Occipital lobe (tissue), 2 donors: Measurements from ENCODE around the gene ITM2B. TPM values are rescaled to one million over a fixed set of nuclear protein-coding genes. Genes with fewer than 3 reads are reported as not detected.

Experiments
- DNase-seq: peaks from one replicate; lab custom pipeline; 2025; lab: John Stamatoyannopoulos, UW
- total RNA-seq: library from RNA; depleted of rRNA; stranded (reverse); fragments of >200 nt; gene quantifications from one replicate; pipeline ENCODE4 v1.2.3, GENCODE V29; 2014

The ITM2B gene
- total RNA-seq, 1 donor from 2014 or later = 135 TPM

- no peak for DNase-seq
These were observed 71.3 kb downstream of the ITM2B start for GRCh38 chr13:48304143-48304876.

DNA sequence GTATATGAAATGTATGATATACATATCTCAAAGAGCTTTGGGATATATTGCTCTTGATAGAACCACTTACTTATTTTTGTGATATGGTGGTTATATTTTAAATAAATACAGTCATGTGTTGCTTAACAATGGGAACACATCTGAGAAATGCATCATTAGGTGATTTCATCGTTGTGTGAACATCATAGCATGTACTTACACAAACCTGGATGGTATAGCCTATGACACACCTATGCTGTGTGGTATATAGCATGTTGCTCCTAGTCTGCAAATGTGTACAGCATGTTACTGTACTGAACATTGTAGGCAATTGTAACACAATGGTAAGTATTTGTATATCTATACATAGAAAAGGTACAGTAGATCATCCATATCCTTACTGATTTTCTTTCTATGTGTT lies 78.2 kb downstream of the ITM2B start:
- no peak for DNase-seq

DNA sequence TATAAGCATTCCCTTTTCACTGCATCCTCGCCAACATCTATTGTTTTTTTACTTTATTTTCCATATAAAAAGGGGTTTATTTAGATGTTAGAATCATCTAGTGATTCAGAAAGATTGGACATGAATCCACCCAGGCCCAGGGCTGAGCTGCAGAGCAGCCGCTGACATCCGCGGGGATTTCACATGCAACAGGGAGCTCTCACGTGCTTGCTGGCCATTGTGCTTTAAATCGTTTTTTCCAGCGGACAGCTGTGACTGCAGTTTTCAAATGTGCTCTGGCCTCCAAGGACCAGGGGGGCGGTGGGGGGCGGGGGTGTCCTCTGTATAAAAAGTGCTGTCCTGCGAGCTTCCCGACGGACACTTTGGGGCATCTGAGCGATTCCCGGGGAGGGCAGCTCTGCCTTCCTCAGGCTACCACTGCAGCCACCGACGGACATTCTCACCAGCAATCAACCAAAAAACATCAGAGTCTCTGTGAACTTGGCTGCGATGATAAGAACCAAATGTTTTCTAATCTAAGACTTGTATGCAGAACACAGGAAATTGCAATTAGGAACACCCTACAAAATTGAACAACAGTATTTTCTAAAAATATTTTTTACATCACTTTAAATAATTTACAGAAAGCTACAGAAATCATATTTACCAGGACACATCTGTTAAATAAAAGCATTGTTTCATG lies 83.1 kb downstream of the ITM2B start:
- DNase-seq = no peak

DNA sequence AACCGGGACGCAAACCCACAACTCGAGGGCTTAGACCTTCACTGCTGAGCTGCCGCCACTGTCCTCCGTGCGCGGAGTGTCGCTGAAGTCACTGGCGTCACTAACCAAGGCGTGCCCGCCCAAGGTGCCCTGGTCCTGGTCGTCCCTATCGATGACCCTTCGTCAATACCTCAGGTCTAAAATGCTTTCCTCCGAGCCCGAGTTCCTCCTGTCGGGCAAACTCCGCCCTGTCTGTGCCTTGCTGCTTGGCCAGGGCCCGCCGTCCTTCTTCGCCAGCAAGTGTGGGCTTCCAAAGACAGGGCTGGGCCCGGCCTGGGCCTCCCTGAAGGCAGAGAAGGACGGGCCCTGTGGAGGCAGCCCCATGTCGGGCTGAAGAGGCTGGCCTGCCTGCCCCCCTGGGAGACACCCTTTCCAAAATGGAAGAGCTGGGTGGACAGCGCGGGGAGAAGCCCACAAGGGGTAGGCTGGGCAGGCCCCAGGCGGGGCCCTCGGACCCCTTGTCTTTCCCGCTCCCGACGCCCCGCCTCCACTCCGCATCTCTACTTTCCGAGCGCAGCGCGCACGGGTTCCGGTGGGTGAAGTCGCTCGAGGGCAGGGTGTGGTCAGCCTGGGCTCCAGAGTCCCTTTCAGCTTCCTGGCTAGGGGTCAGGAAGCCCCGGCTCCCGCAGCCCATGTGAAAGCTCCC lies 84.0 kb downstream of the ITM2B start:
- no peak for DNase-seq

- no peak for DNase-seq
These were observed 84.7 kb downstream of the ITM2B start for GRCh38 chr13:48317511-48318376.

DNA sequence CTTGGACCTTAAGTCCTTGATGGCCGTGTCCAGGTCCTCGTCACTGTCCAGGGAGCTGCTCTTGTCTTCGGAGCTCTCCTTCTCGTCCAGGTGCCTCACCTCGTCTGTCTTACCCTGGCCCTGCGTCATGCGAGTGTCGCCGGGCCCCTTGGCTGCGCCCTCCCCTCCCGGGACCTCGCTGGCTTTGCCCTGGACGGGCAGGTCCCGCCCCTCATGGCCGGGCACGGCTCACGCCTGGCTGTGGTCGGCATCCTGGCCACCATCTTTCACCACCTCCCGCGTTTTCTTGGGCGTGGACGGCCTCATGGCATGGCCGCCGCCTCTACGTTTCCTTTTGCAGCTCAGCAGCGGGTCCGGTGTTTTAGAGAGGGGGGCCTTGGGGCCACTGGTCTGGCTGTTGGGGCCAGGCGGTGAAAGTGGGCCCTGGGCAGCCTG lies 85.4 kb downstream of the ITM2B start:
- DNase-seq = no peak

DNA sequence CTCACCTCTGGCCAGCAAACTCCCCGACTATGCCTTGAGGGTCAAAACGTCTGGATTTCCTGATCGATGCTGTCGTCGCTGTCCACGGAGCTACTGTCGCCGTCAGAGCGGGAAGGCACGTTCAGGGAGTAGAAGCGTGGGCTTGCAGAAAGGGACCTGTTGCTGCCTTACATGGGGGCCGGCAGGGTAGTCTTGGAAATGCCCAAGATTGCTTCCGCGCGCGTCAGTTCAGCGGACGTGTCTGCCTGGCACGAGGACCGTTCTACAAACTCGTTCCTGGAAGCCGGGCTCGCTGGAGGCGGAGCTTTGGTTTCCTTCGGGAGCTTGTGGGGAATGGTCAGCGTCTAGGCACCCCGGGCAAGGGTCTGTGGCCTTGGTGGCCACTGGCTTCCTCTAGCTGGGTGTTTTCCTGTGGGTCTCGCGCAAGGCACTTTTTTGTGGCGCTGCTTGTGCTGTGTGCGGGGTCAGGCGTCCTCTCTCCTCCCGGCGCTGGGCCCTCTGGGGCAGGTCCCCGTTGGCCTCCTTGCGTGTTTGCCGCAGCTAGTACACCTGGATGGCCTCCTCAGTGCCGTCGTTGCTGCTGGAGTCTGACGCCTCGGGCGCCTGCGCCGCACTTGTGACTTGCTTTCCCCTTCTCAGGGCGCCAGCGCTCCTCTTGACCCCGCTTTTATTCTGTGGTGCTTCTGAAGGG lies 86.0 kb downstream of the ITM2B start:
- DNase-seq = no peak

Other genes with a start within 250 kb of the ITM2B start
- gene SUCLA2, start 231.9 kb upstream of the ITM2B start, total RNA-seq = 63.3 TPM
- gene NUDT15, start 195.5 kb upstream of the ITM2B start, total RNA-seq = 12.0 TPM
- gene MED4, start 138.1 kb upstream of the ITM2B start, total RNA-seq = 30.9 TPM
- gene RB1, start 70.5 kb downstream of the ITM2B start, total RNA-seq = 48.8 TPM
- 15.4 TPM for gene LPAR6, start 179.9 kb downstream of the ITM2B start, total RNA-seq